HG03064 (cell line): ENCODE data around the gene FAM168B.

Experiments
- ATAC-seq: cut with Tn5 transposase; IDR thresholded peaks from one replicate; pipeline ENCODE4 v1.9.1; 2021; ENCODE audit warnings: low read depth; ENCODE audit not compliant: unreplicated experiment

The FAM168B gene

DNA sequence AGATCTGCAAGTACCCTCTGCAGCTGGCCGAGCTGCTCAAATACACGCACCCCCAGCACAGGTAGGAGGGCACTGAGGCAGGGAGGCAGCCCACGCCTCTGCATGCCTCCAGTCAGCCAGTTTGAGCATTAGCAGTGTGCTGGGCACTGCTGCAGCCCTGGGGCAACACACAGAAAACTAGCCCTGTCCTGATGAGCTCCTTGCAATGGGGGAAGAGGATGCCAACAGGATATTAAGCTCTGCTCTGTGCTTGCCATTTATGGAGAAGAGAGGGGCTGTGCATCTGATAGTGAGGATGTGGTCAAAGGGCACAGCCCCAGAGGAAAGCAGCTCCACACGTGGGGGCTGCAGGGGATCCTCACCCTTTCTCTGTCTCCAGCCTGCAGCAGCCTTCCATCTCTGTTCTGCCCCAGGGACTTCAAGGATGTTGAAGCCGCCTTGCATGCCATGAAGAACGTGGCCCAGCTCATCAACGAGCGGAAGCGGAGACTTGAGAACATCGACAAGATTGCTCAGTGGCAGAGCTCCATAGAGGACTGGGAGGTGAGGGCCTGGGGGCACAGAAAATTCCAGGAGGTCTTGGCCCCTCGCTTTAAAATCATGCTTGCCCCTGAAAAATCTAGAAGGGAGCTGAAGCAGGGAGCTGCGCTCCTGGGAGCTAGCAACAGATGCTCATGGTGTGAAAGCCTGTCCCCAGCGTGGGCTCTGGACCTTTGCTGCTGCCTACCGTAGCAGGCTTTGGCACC is 51.7 kb downstream of the FAM168B start:
- no peak for ATAC-seq

DNA sequence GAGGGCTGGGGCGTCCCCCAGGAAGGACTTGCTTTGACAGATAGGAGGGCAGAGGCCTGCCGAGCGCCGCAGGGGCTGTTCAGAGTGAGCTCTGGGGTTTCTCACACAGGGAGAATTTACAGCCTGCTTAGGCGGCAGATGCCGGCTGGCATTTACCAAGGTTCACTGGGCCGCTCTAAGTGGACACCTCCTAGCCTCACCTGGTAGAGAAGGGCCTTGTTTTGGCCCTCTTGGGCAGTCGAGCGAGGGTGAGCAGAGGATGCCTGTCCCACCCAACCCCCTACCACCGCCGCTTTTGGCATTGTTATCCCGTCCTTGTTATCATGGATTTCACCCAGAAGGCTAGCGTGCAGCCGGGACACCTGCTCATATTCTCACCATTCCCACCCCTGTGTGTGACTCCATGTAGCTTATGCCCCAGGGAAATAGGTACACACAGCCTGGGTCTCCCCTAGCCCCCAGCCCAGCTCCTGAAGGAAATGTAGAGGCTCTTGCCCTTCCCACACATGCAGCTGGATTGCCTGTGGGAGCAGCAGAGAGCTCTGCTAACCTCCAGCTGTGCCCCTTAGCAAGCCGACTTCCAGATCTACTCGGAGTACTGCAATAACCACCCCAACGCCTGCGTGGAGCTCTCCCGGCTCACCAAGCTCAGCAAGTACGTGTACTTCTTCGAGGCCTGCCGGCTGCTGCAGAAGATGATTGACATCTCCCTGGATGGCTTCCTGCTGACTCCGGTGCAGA is 52.4 kb downstream of the FAM168B start:
- no peak for ATAC-seq

DNA sequence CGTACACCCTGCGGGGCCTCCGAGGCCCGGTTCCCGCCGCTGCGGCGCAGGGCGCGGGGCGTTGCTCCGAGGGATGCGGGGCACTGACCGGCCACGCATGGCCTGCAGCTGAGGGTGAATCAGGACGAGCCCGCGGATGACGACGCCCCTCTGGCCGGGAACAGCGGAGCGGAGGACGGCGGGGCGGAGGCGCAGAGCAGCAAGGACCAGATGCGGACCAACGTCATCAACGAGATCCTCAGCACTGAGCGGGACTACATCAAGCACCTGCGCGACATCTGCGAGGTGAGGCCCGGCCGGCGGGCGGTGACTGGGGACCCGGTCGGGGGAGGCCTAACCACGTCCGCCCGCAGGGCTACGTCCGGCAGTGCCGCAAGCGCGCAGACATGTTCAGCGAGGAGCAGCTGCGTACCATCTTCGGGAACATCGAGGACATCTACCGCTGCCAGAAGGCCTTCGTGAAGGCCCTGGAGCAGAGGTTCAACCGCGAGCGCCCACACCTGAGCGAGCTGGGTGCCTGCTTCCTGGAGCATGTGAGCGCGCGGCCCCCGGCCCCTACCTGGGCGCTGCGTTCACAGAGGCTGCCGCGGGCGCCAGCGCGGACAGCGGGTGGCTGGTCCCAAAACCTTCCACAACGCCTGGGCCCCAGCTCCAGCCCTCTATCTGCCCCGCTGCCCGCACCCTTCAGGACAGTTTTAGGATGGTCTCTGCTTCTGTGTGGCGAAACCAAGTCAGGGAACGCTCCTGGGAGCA is 53.2 kb downstream of the FAM168B start:
- ATAC-seq = no peak

DNA sequence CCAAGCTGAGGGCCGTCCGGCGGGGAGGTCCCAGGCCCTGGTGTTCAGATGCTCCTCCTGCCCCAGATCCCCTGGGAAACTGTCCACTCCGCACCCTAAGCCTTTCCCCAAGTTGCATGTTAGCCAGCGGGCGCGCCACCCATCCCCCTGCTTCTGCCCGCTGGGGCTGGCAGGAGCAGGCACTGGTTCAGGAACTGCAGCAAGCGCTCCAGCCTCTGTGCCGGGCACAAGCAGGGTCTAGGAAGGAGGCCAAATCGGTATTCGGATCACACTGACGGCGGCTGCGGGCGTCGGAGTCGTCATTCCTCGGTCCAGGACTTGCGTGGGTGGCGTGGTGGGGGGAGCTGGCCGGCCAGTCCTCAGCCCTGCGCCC is 53.7 kb downstream of the FAM168B start:
- no peak for ATAC-seq

DNA sequence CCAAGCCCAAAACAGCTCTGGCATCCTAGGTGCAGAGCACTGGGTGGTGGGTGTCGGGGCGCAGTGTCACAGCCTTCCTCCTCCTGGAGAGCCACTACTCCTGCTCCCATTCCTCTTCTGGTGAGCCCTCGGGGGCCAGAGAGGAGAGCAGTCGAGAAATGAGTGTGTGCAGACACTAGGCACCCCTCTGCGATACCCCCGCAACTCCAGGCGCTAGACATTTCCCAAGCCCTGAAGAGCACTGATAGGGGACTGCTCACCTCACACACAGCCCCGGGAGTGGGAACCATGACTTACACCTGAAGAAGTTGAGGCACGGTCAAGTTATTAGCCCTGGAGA is 54.2 kb downstream of the FAM168B start:
- no peak for ATAC-seq

DNA sequence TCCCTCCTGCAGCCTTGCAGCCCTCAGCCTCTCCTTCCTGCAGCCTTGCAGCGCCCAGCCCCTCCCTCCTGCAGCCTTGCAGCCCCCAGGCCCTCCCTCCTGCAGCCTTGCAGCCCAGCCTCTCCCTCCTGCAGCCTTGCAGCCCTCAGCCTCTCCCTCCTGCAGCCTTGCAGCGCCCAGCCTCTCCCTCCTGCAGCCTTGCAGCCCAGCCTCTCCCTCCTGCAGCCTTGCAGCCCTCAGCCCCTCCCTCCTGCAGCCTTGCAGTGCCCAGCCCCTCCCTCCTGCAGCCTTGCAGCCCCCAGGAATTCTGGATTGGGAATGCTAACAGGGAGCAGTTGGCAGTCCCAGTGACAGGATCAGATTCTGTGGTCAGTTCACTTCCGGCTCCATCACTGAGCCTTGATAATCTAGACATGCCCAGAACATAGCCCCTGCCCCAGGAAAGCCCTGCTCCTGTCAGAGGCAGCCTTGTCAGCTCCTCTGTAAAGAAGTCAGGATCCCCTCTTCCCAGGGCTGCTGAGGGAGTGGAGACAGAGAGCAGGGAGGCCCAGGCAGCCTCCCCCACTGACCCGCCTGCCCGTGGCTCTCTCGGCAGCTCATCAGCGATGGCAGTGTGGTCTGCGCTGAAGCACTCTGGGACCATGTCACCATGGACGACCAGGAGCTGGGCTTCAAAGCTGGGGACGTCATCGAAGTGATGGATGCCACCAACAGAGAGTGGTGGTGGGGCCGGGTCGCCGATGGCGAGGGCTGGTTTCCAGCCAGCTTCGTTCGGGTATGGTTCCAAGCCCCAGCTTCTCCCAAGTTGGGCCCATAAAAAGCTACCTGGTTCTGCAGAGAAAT is 54.8 kb downstream of the FAM168B start:
- no peak for ATAC-seq

DNA sequence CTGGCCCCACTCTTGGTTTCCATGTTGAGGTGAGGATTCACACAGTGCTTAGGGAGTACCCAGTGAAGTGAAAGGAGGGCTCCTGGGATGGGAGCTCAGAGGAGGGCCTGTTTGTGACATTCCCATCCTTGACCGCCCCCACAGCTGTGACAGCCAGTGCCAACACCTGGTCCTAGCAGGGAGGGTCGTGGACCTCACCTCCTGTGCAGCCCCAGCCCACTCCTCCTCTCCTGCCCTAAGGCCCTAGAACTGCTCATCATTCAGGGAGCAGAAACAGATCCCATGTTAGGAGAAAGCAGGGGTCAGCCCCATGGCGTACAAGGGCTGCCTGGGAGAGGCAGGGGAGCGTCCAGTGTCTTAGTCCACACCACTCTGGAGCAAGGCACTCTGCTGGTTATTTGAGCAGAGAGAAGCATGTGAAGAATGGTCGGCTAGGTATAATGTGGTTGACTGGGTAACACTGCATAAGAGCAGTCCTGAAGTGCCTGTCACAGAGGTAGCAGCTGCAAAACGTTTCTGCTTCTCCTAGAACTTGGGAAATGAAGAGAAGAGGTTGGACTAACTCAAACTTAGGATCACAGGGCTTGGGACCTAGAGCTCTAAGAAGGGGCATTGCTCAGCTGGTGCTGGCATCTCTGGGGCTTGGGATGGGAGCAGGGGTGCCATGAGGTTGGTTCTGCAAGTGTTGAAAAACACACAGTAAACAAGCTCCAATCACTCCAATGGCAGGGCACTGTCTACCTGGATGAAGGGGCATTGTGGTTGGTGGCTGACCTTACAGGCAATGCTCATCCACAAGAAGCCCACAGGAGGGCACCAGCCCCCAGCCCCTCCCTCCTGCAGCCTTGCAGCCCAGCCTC is 55.6 kb downstream of the FAM168B start:
- no peak for ATAC-seq

DNA sequence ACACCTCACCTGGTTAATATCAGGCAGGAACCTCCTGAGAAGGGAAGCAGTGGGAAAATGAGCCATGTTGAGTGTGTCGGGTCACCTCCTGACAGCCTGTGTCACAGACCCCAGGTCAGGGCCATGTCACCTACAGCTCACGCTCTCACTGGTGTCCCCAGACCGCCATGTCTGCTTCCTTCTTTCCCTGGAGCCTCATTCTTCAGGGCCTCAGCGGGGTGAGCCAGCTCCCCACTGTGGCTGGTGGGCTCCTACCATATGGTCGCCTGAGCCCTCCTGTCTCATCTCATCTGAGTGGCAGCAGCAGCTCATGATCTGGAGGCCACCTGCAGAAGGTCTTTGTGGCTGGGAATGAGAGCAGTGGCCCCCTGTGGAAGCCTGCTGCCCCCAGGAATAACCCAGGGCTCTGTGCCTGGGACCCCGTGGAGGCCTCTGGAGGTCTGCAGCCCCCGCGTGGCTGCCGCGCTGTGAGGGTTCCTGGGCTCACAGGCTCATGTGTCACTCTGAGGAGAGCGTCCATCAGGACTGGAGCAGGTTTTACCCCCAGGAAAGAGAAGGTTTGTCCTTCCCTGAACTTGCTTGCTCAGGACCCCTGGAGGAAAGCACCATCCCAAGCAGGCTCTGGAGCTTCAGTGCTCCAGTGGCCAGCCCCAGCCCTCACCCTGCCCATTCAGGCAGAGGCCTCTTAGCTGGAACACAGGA is 56.4 kb downstream of the FAM168B start:
- ATAC-seq = no peak

DNA sequence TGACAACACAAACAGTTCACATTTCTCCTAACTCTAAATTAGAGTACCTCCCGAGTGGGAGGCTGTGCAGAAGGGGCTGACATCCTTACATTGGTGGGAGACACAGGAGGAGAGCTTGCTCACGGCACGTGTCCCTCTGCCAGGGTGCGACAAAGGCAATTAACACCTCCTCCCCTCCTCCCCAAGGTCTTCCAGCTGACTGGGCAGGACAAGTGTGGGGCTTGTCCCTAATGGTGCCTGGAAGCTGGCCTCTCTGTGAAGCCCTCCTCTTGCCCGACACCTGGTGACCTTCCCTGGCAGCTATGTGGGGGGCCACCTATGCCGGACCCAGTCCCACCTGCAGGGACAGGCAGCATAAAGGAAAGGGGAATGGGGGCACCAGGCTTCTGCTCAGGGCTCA is 57.0 kb downstream of the FAM168B start:
- ATAC-seq = no peak

DNA sequence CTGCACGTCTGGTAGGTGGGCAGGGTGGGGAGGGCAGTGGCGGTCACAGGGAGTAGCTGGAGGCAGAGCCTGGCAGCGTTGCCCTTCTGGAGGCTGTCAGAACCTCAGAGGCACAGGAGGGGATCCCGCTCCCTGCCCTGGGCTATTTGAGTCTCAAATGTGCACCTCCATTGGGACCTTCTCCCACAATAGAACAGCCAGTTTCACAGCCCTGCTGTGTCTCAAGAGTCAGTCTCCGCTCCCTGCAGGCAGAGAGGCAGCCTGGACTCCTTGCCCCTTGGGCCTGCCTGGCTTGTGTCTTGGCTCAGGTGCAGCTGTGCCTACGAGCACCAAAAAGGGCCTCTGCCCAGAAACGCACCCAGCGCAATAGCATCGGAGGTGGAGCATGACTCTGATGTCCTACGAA is 57.4 kb downstream of the FAM168B start:
- ATAC-seq = no peak

DNA sequence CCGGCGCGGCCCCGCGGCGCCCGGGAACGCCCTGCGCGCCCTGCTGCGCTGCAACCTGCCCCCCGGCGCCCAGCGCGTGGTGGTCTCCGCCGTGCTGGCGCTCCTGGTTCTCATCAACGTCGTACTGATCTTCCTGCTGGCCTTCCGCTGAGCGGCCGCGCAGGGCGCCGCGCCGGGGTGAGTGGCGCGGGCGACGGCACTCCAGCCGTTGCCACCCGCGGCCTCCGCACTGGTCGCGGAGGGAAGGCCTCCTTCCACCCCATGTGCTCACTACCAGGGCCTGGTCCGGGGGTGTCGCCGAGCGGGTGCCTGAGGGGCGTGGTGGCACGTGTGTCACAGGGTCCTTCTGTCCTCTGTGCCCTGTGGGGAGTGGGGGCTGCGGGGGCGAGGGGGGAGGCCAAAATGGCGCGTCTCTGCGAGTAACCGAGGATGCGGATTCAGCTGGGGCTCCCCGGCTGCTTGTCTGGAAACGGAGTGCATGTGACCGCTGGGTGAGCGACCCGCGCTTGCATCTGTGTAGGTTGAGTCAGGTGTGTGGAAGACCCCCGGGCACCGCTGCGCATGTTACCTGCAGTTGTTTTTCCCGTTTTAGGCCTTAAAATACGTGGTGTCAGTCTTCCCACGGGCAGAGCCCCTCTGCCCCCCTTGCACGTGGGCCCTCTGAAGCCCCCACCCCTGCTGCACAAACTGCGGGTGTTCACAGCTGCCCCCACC is 58.0 kb downstream of the FAM168B start:
- ATAC-seq = no peak

DNA sequence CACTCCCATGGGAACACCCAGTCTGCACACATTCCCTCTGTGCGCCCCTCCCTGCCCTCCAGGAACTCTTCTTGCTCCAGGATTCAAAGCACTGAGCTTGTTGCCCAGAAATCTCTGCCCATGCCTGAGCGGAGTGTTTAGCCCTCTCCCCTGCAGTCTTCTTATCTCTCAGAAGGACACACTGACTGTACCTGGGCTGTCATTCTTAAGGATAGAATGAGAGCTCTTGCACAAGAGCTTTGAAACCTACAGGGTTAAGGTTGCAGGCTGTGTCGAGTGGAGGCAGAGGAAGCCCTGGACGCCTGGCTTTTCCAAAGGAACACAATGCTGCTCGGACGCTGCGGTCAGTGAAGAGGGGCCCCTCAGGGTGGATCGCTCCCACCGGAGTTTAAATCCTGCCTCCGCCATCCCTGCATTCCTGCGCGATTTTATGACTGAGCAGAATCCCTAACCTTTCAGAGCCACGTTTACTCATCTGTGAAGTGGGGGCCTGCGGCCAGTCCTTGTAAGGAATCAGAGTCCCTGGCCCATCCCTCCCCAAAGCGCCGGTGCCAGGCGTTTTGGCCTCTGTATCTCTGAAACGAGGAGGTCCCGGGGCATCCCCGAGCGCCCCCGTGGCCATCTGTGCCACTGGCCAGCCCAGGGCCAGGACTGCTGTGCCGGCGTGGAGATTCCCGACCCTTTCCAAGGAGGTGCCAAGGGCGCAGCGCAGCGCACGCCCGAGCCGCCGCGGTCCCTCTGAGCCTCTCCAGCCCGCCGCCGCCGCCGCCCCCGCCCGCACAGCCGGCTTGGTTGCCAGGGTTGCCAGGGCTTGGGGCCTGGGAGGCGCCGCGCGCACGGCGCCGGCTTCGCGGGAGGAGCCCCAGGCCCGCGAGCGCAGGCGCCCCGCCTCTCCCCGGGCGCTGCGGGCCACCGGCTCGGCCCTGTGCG is 58.9 kb downstream of the FAM168B start:
- no peak for ATAC-seq

DNA sequence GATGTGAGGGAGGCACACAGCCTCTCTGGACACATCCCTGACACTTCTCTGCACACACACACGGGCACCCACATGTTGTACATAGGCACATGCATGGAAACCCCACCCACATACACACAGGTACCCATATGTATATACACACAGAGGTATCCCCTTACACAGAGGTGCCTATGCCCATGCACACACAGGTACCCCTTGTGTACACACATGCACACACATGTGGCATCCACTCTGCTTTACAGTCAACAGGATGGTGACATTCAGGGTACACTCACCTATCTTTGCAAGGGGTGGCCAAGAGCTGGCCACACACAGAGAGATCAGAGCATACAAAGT is 59.5 kb downstream of the FAM168B start:
- ATAC-seq = no peak

DNA sequence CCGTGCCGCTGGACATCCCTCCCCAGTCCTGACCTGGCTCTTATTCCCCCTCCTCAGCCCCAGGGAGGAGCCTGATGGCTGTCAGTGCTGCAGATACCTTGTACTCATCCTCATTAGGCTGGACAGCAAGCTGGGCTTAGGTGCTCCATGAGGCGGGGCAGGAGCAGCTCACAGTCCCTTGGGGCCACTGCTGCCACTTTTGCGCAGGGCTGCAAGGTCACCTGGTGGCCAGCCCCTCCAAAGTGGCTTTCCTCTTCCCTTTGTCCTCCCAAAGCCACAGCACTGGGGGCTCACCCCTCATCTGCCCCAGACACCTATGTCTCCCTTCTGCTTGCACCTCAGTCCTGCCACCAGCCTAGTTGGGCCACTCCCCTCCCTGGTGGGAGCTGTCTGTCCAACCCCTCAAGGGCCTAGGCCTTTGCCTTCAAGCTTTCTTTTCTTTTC is 60.8 kb downstream of the FAM168B start:
- ATAC-seq = no peak

DNA sequence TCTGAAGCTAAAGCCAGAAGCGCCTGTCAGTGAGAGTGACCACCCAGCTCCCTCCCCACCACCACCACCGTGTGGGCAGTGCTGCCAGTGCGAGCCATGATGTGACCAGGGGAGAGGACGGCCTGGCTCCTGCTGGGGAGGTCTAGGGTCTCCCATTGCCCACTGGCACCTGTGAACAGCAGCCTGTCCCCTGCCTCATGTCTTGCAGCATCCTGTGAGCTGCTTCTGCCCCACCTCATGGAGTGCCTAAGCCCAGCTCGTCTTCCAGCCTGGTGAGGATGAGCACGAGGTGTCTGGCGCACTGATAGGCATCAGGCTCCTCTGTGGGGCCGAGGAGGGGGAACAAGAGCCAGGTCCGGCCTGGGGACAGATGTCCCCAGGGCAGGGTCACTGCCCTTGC is 61.4 kb downstream of the FAM168B start:
- no peak for ATAC-seq

DNA sequence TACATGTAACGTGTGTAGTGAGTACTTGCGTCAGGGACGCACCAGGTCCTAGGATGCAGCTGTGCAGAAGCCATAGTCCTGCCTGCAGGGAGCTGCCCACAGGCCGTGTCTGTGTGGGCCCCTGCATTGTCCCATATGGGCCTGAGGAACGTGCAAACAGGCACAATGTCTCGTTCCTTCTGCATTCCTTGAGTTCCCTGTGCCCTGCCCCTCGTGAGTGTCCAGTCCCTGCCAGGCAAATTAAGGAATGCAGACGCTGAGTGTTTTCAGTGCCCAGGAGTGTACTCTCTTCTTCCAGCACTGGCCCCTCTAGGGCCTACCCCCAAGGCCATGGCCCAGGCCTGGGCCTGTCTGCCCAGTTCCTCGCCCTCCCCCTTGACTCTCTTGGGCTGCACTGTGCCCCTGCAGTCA is 61.8 kb downstream of the FAM168B start:
- ATAC-seq = no peak

DNA sequence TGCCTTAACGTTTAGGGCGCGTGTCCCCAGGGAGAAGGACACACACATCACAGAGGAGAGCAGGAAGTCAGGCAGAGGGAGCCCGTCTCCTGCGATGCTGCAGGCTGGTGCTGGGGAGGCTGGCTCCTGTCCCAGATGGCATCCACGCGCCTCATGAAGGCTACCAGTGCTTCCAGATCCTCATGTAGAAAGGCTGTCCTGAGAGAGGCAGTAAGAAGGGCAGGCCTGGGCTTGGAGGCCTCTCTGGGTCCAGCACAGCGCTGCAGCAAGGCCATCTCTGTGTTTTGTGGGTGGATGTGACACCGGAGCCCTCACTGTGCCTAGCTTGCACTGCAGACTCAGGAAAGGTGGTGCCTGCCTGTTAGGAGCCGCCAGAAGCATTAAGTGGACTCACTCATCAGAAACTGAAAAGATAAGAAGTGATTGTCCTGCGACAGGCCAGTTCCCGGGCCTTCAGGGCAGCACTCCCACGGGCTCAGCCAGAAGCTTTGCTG is 62.7 kb downstream of the FAM168B start:
- no peak for ATAC-seq
